Smooth muscle cell (in vitro differentiated cells): ENCODE results near the gene RAP2A. TPM values are rescaled to one million over a fixed set of nuclear protein-coding genes. Genes with fewer than 3 reads are reported as not detected.

Experiments
- DNase-seq: peaks from one replicate; lab custom pipeline; 2025; ENCODE audit not compliant: unreplicated experiment; lab: John Stamatoyannopoulos, UW
- H2AFZ ChIP-seq: fragments of 200-600 bp; sonication (generic); 2 replicates; pipeline ENCODE4 v1.6.0; 2016; ENCODE audit warnings: antibody characterized with exemption, low read depth, mild to moderate bottlenecking
- H3F3A ChIP-seq: fragments of 200-600 bp; sonication (generic); 2 replicates; pipeline ENCODE4 v1.6.0; 2017; ENCODE audit warnings: antibody characterized with exemption, low read depth
- H3K27ac ChIP-seq: fragments of 200-600 bp; sonication (generic); 2 replicates; pipeline ENCODE4 v1.5.1; 2016; ENCODE audit warnings: low read depth, mild to moderate bottlenecking
- H3K27me3 ChIP-seq: fragments of 200-600 bp; sonication (generic); 2 replicates; pipeline ENCODE4 v1.6.1; 2016; ENCODE audit warnings: low read depth, mild to moderate bottlenecking
- H3K36me3 ChIP-seq: fragments of 200-600 bp; sonication (generic); 2 replicates; pipeline ENCODE4 v1.5.1; 2016; ENCODE audit warnings: low read depth
- H3K4me1 ChIP-seq: fragments of 200-600 bp; sonication (generic); 2 replicates; pipeline ENCODE4 v1.5.1; 2016; ENCODE audit warnings: low read depth
- H3K4me2 ChIP-seq: fragments of 200-600 bp; sonication (generic); 2 replicates; pipeline ENCODE4 v1.6.0; 2016; ENCODE audit warnings: mild to moderate bottlenecking
- H3K4me3 ChIP-seq: fragments of 200-600 bp; sonication (generic); 2 replicates; pipeline ENCODE4 v1.5.1; 2016; ENCODE audit warnings: mild to moderate bottlenecking
- H3K79me2 ChIP-seq: fragments of 200-600 bp; sonication (generic); 2 replicates; pipeline ENCODE4 v1.6.0; 2016; ENCODE audit warnings: low read depth, mild to moderate bottlenecking
- H3K9ac ChIP-seq: fragments of 200-600 bp; sonication (generic); 2 replicates; pipeline ENCODE4 v1.6.0; 2016; ENCODE audit warnings: low read depth
- H3K9me3 ChIP-seq: fragments of 200-600 bp; sonication (generic); replicated peaks from 2 replicates; pipeline ENCODE4 v1.5.1; 2016; ENCODE audit warnings: low read depth
- H4K20me1 ChIP-seq: fragments of 200-600 bp; sonication (generic); 2 replicates; pipeline ENCODE4 v1.6.0; 2016; ENCODE audit warnings: low read depth
- WGBS: methylation state at CpG from one replicate; pipeline ENCODE4 v1.1.7; 2016; ENCODE audit warnings: low lambda C conversion rate; 5-methylcytosine and 5-hydroxymethylcytosine counted together
- polyA plus RNA-seq: library from polyadenylated mRNA; unstranded; fragments of >200 nt; fragmentation: Nextera tagmentation; extraction: Ambion mirVana; gene quantifications from 2 replicates; pipeline ENCODE4 v1.2.1, GENCODE V29; 2016
- total RNA-seq: library from RNA; depleted of rRNA; stranded (reverse); fragments of >200 nt; gene quantifications from 2 replicates; pipeline ENCODE4 v1.2.3, GENCODE V29; 2014
- TF ChIP-seq, protein P1 (sequence below): fragments of 200-600 bp; sonication (generic); IDR thresholded peaks from 2 replicates; pipeline ENCODE4 v1.5.1; 2017; ENCODE audit warnings: borderline replicate concordance, mild to moderate bottlenecking, antibody characterized with exemption; ENCODE audit not compliant: insufficient read depth, poor library complexity, severe bottlenecking

Gene RAP2A
- total and polyA plus RNA-seq, 2 experiments from 2014 or later = 8.5 to 24.1 TPM

DNA sequence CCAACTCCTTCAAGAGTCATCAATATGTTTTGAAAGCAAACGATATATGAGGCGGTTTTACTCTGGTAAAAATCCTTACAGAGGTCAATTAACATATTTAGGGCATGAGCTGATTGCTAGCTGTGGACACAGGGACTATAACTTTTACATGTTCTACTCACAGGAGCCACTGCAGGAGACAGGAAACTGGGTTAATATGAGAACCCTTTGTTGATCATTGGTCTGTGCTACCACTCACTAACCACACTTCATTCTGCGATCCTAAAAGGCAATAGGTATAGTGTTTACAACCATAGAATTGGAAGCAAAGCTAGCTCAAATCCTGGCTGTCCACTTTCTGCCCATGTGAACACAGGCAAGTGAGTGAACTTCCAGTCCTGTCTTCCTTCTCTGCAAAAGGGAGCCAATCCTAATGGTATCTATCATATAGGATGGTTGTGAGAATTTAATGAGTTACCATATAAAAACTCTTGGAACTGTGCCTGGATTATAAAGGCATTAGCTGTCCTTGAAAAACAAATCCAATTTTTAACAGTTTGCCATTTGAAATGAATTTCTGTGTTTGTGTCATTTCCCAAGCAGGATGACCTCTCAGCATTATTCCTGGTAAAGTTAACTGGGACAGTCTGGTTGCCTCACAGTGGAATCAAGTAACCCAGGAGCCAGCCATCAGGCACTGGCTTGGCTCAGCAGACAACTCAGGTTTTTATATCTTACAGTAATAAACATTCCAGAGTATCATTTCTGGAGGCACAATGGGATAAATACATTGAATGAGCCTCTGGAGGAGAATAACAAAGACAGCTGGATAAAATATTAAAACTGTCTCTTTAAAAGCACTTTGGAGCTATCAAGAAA lies 29.8 kb upstream of the RAP2A start:
- Histone ChIP-seq H3K9ac (no peak overlapping the region), H3K9me3 (no peaks in the 10 kb centered on the region), H3K4me3 (no peak overlapping the region), H3K4me2 (no peak overlapping the region), H3K4me1 (no peaks in the 10 kb centered on the region), H3F3A (no peaks in the 10 kb centered on the region), H2AFZ (no peak overlapping the region), H4K20me1 (no peaks in the 10 kb centered on the region), H3K27ac (no peak overlapping the region), H3K36me3 (no peaks in the 10 kb centered on the region), H3K27me3 (no peaks in the 10 kb centered on the region), H3K79me2 (no peaks in the 10 kb centered on the region)
- WGBS = 92% methylated on average over 3 of the region's 3 CpGs
- no peak for DNase-seq
- TF ChIP-seq, protein P1, sequence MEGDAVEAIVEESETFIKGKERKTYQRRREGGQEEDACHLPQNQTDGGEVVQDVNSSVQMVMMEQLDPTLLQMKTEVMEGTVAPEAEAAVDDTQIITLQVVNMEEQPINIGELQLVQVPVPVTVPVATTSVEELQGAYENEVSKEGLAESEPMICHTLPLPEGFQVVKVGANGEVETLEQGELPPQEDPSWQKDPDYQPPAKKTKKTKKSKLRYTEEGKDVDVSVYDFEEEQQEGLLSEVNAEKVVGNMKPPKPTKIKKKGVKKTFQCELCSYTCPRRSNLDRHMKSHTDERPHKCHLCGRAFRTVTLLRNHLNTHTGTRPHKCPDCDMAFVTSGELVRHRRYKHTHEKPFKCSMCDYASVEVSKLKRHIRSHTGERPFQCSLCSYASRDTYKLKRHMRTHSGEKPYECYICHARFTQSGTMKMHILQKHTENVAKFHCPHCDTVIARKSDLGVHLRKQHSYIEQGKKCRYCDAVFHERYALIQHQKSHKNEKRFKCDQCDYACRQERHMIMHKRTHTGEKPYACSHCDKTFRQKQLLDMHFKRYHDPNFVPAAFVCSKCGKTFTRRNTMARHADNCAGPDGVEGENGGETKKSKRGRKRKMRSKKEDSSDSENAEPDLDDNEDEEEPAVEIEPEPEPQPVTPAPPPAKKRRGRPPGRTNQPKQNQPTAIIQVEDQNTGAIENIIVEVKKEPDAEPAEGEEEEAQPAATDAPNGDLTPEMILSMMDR = no peak

DNA sequence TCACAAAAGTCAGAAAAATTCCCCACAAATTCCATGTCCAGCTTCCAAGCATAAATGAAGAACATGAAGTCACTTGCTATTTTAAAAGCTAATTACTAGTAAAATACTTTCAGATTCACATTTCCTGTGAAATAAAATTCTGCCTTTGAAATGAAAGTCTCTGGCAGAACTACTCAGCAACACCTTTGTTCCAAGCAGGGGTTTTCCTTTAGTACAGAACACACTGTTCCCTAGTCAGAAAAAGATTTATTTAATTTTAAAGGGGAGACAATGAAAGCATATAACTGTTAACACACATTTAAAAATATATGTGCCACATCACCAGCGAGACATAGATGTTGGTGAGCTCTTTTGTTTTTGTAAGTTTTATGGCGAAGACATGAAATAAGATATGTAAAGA lies 26.4 kb upstream of the RAP2A start:
- Histone ChIP-seq H4K20me1 (no peaks in the 10 kb centered on the region), H3K4me2 (no peak overlapping the region), H3K27ac (no peak overlapping the region), H3F3A (no peaks in the 10 kb centered on the region), H3K4me1 (no peaks in the 10 kb centered on the region), H3K9me3 (no peaks in the 10 kb centered on the region), H3K79me2 (no peaks in the 10 kb centered on the region), H3K27me3 (no peaks in the 10 kb centered on the region), H3K4me3 (no peak overlapping the region), H3K36me3 (no peaks in the 10 kb centered on the region), H3K9ac (no peak overlapping the region), H2AFZ (no peak overlapping the region)
- TF ChIP-seq, protein P1 = no peak
- DNase-seq = no peak
- WGBS = 95% methylated on average over 2 of the region's 2 CpGs

DNA sequence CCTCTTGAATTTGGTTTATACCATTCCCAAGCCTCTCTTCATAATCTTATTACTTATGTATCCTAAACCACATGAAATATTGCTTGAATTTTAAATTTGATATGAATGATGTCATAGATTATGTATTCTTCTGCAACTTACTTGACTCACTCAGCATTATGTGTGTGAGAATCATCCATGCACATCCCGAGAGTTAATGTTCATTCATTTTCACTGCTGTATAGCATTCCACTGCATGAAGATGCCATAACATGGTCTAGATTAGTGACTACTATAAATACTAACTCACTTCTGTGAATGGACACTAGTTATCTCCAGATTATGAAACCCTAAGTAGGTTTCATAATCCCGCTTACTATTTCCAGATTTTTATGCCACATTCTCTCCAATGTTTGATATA lies 25.0 kb upstream of the RAP2A start:
- Histone ChIP-seq H3K9ac (no peak overlapping the region), H3K4me3 (no peak overlapping the region), H4K20me1 (no peaks in the 10 kb centered on the region), H3K4me1 (no peaks in the 10 kb centered on the region), H3K4me2 (no peak overlapping the region), H3K27ac (no peak overlapping the region), H3K79me2 (no peaks in the 10 kb centered on the region), H2AFZ (no peak overlapping the region), H3F3A (no peaks in the 10 kb centered on the region), H3K27me3 (no peaks in the 10 kb centered on the region), H3K9me3 (no peaks in the 10 kb centered on the region), H3K36me3 (no peaks in the 10 kb centered on the region)
- DNase-seq = no peak
- 95% methylated on average over 2 of the region's 2 CpGs for WGBS
- TF ChIP-seq, protein P1 = no peak

DNA sequence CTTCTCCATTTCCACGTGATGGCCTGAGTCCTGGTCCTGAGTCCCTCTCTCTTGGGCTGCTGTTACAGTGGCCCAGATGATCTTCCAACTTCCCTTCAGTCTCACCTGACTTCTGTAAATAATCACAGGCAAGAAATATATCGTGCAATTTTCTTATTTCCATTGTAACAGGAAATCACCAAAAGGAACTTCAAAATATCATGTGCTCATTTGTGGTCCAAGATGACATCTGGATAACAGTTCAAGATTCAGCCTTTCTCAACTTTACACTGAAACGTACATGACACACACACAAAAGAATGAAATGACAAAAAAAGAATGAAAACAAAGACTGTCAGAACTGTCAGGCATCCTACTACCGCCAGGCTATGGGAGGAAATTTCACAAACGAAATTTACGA lies 22.0 kb upstream of the RAP2A start:
- no peaks in the 10 kb centered on the region for H4K20me1 ChIP-seq
- H3K36me3 ChIP-seq = no peaks in the 10 kb centered on the region
- WGBS = 93% methylated on average over 6 of the region's 6 CpGs
- no peaks in the 10 kb centered on the region for H3F3A ChIP-seq
- TF ChIP-seq, protein P1 = no peak
- no peak overlapping the region for H2AFZ ChIP-seq
- H3K27ac ChIP-seq = no peak overlapping the region
- H3K9ac ChIP-seq = no peak overlapping the region
- no peak overlapping the region for H3K4me3 ChIP-seq
- no peaks in the 10 kb centered on the region for H3K79me2 ChIP-seq
- H3K9me3 ChIP-seq = no peaks in the 10 kb centered on the region
- no peaks in the 10 kb centered on the region for H3K4me1 ChIP-seq
- no peak for DNase-seq
- no peak overlapping the region for H3K4me2 ChIP-seq
- H3K27me3 ChIP-seq = no peaks in the 10 kb centered on the region
